SK-N-SH treated with all-trans-retinoic acid at 6 μM for 48 hours (cell line): ENCODE measurements around the gene RASD1.

Experiments
- BACH2 ChIP-seq: fragments of 250-450 bp; sonication (Bioruptor Pico); IDR thresholded peaks from 2 replicates; pipeline ENCODE4 v1.9.0; 2021; ENCODE audit warnings: mild to moderate bottlenecking, borderline replicate concordance
- CREB5 ChIP-seq: fragments of 250-450 bp; sonication (Bioruptor Pico); IDR thresholded peaks from 2 replicates; pipeline ENCODE4 v1.5.1; 2020; ENCODE audit warnings: low read depth, mild to moderate bottlenecking, moderate library complexity
- PATZ1 ChIP-seq: fragments of 250-450 bp; sonication (Bioruptor Pico); IDR thresholded peaks from 2 replicates; pipeline ENCODE4 v1.8.0; 2020; ENCODE audit warnings: mild to moderate bottlenecking, moderate library complexity, borderline replicate concordance
- TSHZ2 ChIP-seq: fragments of 250-450 bp; sonication (Bioruptor Pico); IDR thresholded peaks from 2 replicates; pipeline ENCODE4 v1.5.0; 2020; ENCODE audit warnings: mild to moderate bottlenecking, moderate library complexity
- ZC3H10 ChIP-seq: fragments of 250-450 bp; sonication (Bioruptor Pico); IDR thresholded peaks from 2 replicates; pipeline ENCODE4 v1.5.1; 2021; ENCODE audit warnings: mild to moderate bottlenecking, moderate library complexity
- ZFP30 ChIP-seq: fragments of 450-650 bp; formaldehyde crosslinking; IDR thresholded peaks from 2 replicates; pipeline ENCODE4 v1.5.0; 2022; ENCODE audit warnings: mild to moderate bottlenecking, moderate library complexity
- ZNF70 ChIP-seq: fragments of 450-650 bp; formaldehyde crosslinking; IDR thresholded peaks from 2 replicates; pipeline ENCODE4 v1.5.0; 2020; ENCODE audit warnings: mild to moderate bottlenecking, moderate library complexity

- no peak for TF ChIP-seq BACH2 (CRISPR knock-in tag)
- TF ChIP-seq ZNF70 (CRISPR knock-in tag): no peak
- no peak for TF ChIP-seq PATZ1 (CRISPR knock-in tag)
- no peak for TF ChIP-seq TSHZ2 (CRISPR knock-in tag)
- TF ChIP-seq ZFP30: no peak
- TF ChIP-seq ZC3H10: no peak
- no peak for TF ChIP-seq CREB5
These were observed 48.9 kb downstream of the RASD1 start for GRCh38 chr17:17447264-17447663.
